H1 (cell line): ENCODE measurements around the gene LRP1. TPM values are rescaled to one million over a fixed set of nuclear protein-coding genes. Genes with fewer than 3 reads are reported as not detected.

Experiments used
- CTCF ChIA-PET: fragments of 300-600 bp; sonication (Branson Sonifier 250); formaldehyde crosslinking; loops from one replicate; lab custom pipeline; 2021; ENCODE audit not compliant: partially characterized antibody; lab: Charles Lee
- POLR2A ChIA-PET: fragments of 300-600 bp; sonication (Branson Sonifier 250); formaldehyde crosslinking; loops from one replicate; lab custom pipeline; 2021; ENCODE audit warnings: inconsistent platforms; ENCODE audit not compliant: partially characterized antibody; lab: Charles Lee
- DNase-seq, 2 experiments: peaks; one replicate each; pipeline versions ENCODE4 v3.0.0 to v3.0.0-alpha.2; 2010 to 2022; ENCODE audit warnings: low spot score in 2 of 2, low read depth in 1 of 2, mixed read lengths in 1 of 2
- FAIRE-seq: peaks from 2 replicates; lab custom pipeline; 2011; peaks lifted over from hg19 to GRCh38; lab: Jason Lieb, UNC
- H2AFZ ChIP-seq: 2 replicates; pipeline ENCODE4 v1.8.1; 2012; ENCODE audit warnings: low read length, inconsistent platforms
- H2AK5ac ChIP-seq: 2 replicates; pipeline ENCODE4 v1.6.1; 2013; ENCODE audit warnings: low read depth, low read length
- H2BK120ac ChIP-seq: replicated peaks from 2 replicates; pipeline ENCODE3; 2013; ENCODE audit warnings: low read depth, low read length, inconsistent platforms
- H2BK12ac ChIP-seq: 2 replicates; pipeline ENCODE4 v1.6.1; 2013; ENCODE audit warnings: low read depth, low read length
- H2BK15ac ChIP-seq: 2 replicates; pipeline ENCODE4 v1.6.1; 2013; ENCODE audit warnings: low read length
- H2BK20ac ChIP-seq: 2 replicates; pipeline ENCODE4 v1.6.1; 2013; ENCODE audit warnings: low read length
- H2BK5ac ChIP-seq: 2 replicates; pipeline ENCODE4 v1.6.1; 2013; ENCODE audit warnings: low read depth, low read length
- H3K14ac ChIP-seq: 2 replicates; pipeline ENCODE4 v1.6.1; 2013; ENCODE audit warnings: inconsistent platforms; ENCODE audit not compliant: insufficient read length
- H3K18ac ChIP-seq: 2 replicates; pipeline ENCODE4 v1.6.1; 2013; ENCODE audit warnings: low read length; ENCODE audit errors: extremely low read depth
- H3K23ac ChIP-seq: 2 replicates; pipeline ENCODE4 v1.6.1; 2013; ENCODE audit warnings: inconsistent platforms; ENCODE audit not compliant: insufficient read length
- H3K23me2 ChIP-seq: 2 replicates; pipeline ENCODE4 v1.6.1; 2013; ENCODE audit warnings: low read depth, low read length
- H3K27ac ChIP-seq: 2 replicates; pipeline ENCODE4 v1.6.1; 2011; ENCODE audit warnings: low read depth, low read length, inconsistent platforms
- H3K27me3 ChIP-seq, 4 experiments: replicated peaks in 1 of 4; 1 replicate in 1 of 4; 2 replicates in 3 of 4; pipeline versions ENCODE4 v1.6.1 to v1.8.1; 2011 to 2013; ENCODE audit warnings: low read length in 3 of 4, mild to moderate bottlenecking in 3 of 4, inconsistent platforms in 2 of 4, mixed read lengths in 2 of 4, moderate library complexity in 1 of 4; ENCODE audit not compliant: control insufficient read depth in 3 of 4, insufficient read depth in 3 of 4; ENCODE audit errors: extremely low read depth in 1 of 4
- H3K36me3 ChIP-seq, 4 experiments: 2 replicates each; pipeline versions ENCODE4 v1.6.1 to v1.8.1; 2011 to 2013; ENCODE audit warnings: mild to moderate bottlenecking in 4 of 4, low read length in 3 of 4, moderate library complexity in 2 of 4, control low read depth in 1 of 4, inconsistent platforms in 1 of 4; ENCODE audit not compliant: insufficient read depth in 4 of 4, control insufficient read depth in 2 of 4
- H3K4ac ChIP-seq: replicated peaks from 2 replicates; pipeline ENCODE3; 2013; ENCODE audit warnings: low read length, low read depth, mixed read lengths, inconsistent platforms; ENCODE audit not compliant: insufficient read length
- H3K4me1 ChIP-seq, 4 experiments: replicated peaks in 1 of 4; 1 replicate in 1 of 4; 2 replicates in 3 of 4; pipeline versions ENCODE4 v1.6.1 to v1.8.1; 2011 to 2013; ENCODE audit warnings: low read length in 3 of 4, inconsistent platforms in 2 of 4, mixed read lengths in 1 of 4; ENCODE audit not compliant: insufficient read depth in 4 of 4, control insufficient read depth in 3 of 4
- H3K4me2 ChIP-seq, 2 experiments: 2 replicates each; pipeline versions ENCODE4 v1.6.1 to v1.8.1; 2011 to 2013; ENCODE audit warnings: low read depth in 2 of 2, low read length in 2 of 2, control low read depth in 1 of 2, inconsistent platforms in 1 of 2, mild to moderate bottlenecking in 1 of 2; ENCODE audit not compliant: insufficient read depth in 1 of 2
- H3K4me3 ChIP-seq, 4 experiments: fragments of 200-600, 300-600 bp in 1 of 4; sonication (generic), shearing (Covaris generic), sonication (Bioruptor Twin) in 1 of 4; 2 replicates each; pipeline versions ENCODE4 v1.5.1 to v1.8.1; 2011 to 2016; ENCODE audit warnings: low read length in 4 of 4, low read depth in 3 of 4, control low read depth in 2 of 4, inconsistent platforms in 2 of 4, mild to moderate bottlenecking in 2 of 4, mixed read lengths in 1 of 4, moderate library complexity in 1 of 4; ENCODE audit not compliant: insufficient read depth in 2 of 4; ENCODE audit errors: extremely low read depth in 1 of 4
- H3K56ac ChIP-seq: replicated peaks from 2 replicates; pipeline ENCODE3; 2013; ENCODE audit warnings: low read depth, mild to moderate bottlenecking, mixed read lengths, low read length, inconsistent platforms; ENCODE audit not compliant: insufficient read length
- H3K79me1 ChIP-seq: 2 replicates; pipeline ENCODE4 v1.6.1; 2013; ENCODE audit warnings: low read depth, low read length, control low read depth
- H3K79me2 ChIP-seq, 2 experiments: 2 replicates each; pipeline versions ENCODE4 v1.6.1 to v1.8.1; 2012 to 2013; ENCODE audit warnings: low read length in 2 of 2, mild to moderate bottlenecking in 2 of 2, inconsistent platforms in 1 of 2; ENCODE audit not compliant: insufficient read depth in 2 of 2, control insufficient read depth in 1 of 2
- H3K9ac ChIP-seq, 4 experiments: replicated peaks in 1 of 4; 1 replicate in 1 of 4; 2 replicates in 3 of 4; pipeline versions ENCODE4 v1.6.1 to v1.8.1; 2011 to 2013; ENCODE audit warnings: low read depth in 3 of 4, low read length in 3 of 4, control low read depth in 2 of 4, mild to moderate bottlenecking in 2 of 4, moderate library complexity in 2 of 4, inconsistent platforms in 1 of 4; ENCODE audit errors: extremely low read depth in 1 of 4
- H3K9me3 ChIP-seq, 2 experiments: 2 replicates each; pipeline versions ENCODE4 v1.6.1 to v1.8.1; 2012 to 2013; ENCODE audit warnings: mild to moderate bottlenecking in 2 of 2, moderate library complexity in 2 of 2, control low read depth in 1 of 2, inconsistent platforms in 1 of 2, low read depth in 1 of 2, low read length in 1 of 2, mixed read lengths in 1 of 2; ENCODE audit not compliant: insufficient read depth in 2 of 2
- H4K20me1 ChIP-seq, 2 experiments: replicated peaks in 1 of 2; 2 replicates each; pipeline versions ENCODE3 to v1.8.1; 2011 to 2013; ENCODE audit warnings: inconsistent platforms in 2 of 2, low read length in 2 of 2, mild to moderate bottlenecking in 1 of 2; ENCODE audit not compliant: insufficient read depth in 2 of 2, control insufficient read depth in 1 of 2
- H4K5ac ChIP-seq: 2 replicates; pipeline ENCODE4 v1.6.1; 2013; ENCODE audit warnings: low read length, low read depth, mixed read lengths, inconsistent platforms; ENCODE audit not compliant: insufficient read length
- H4K8ac ChIP-seq: 2 replicates; pipeline ENCODE4 v1.8.0; 2013; ENCODE audit warnings: mild to moderate bottlenecking, moderate library complexity, low read length, inconsistent platforms; ENCODE audit not compliant: insufficient read depth; ENCODE audit errors: extremely low read depth
- H4K91ac ChIP-seq: replicated peaks from 2 replicates; pipeline ENCODE3; 2013; ENCODE audit warnings: low read length, mixed read lengths, inconsistent platforms; ENCODE audit not compliant: insufficient read length
- BACH1 ChIP-seq: IDR thresholded peaks from 2 replicates; pipeline ENCODE4 v1.6.1; 2012; ENCODE audit warnings: low read length, improper control_type of control experiment
- RFX5 ChIP-seq: IDR thresholded peaks from 2 replicates; pipeline ENCODE4 v1.6.1; 2011; ENCODE audit warnings: low read depth, low read length, improper control_type of control experiment, borderline replicate concordance
- SUZ12 ChIP-seq: fragments of 200-600 bp; sonication (generic); IDR thresholded peaks from 2 replicates; pipeline ENCODE4 v1.6.1; 2012; ENCODE audit warnings: mild to moderate bottlenecking, inconsistent platforms, low read length, moderate library complexity, mixed read lengths
- WGBS, 2 experiments: shearing (Covaris generic) in 1 of 2; methylation state at CpG; one replicate each; pipeline versions ENCODE4 v1.1.6 to v1.1.7; 2013 to 2015; ENCODE audit warnings: low lambda C conversion rate in 2 of 2, mixed read lengths in 2 of 2, inconsistent platforms in 1 of 2, low coverage in 1 of 2, missing lambda C conversion rate in 1 of 2; ENCODE audit not compliant: insufficient replicate concordance in 2 of 2, insufficient coverage in 1 of 2, insufficient read length in 1 of 2; ENCODE audit errors: extremely low coverage in 1 of 2, missing lambda C conversion rate in 1 of 2; 5-methylcytosine and 5-hydroxymethylcytosine counted together
- polyA plus RNA-seq, 7 experiments: library from polyadenylated mRNA; depleted of rRNA in 3 of 7; stranded (reverse) in 5 of 7; unstranded in 2 of 7; fragments of >200 nt in 5 of 7; fragments of 200-250 nt in 2 of 7; gene quantifications; 1 replicate in 5 of 7; 2 replicates in 1 of 7; 4 replicates in 1 of 7; pipeline versions ENCODE4 v1.2.1 to v1.2.3, GENCODE V29; 2011 to 2013; ENCODE audit warnings: missing spikeins in 2 of 7, mixed read lengths in 2 of 7
- total RNA-seq: library from RNA; stranded (reverse); fragmentation: NEBNext Ultra II Directional; extraction: Animal tissue kit (Norgen Biotek cat#: 25700); gene quantifications from 2 replicates; pipeline ENCODE4 v1.2.1, GENCODE V29; 2021

Gene LRP1
- total and polyA plus RNA-seq, 2 of the 8 experiments (the other 6 are each of a cell fraction or from before 2014, with no cell fraction given) = 35.3 to 92.5 TPM

GRCh38 chr12:57173683-57174082 is 45.4 kb downstream of the LRP1 start:
- no peak overlapping the region for H2BK12ac ChIP-seq
- peaks cover 27 to 53% (median 49%) of the 10 kb centered on the region in 4 experiments for H3K36me3 ChIP-seq
- no peaks in the 10 kb centered on the region for H3K23me2 ChIP-seq
- H3K23ac ChIP-seq = no peak overlapping the region
- H3K79me1 ChIP-seq = no peaks in the 10 kb centered on the region
- CTCF ChIA-PET = interaction anchor here (0.6 to 21.9 kb wide), 27 partner anchors 10 to 241 kb away, joined by 3 to 389 read pairs (median 4); partner anchors contain the start of genes LRP1, LRP1-AS and STAT6
- H3K9ac ChIP-seq = no peak overlapping the region
- no peak overlapping the region for H3K4ac ChIP-seq
- WGBS, 2 experiments = 94% methylated on average over 12 of the region's 14 CpGs; no CpG with 5 or more reads in 1 of the 2 experiments
- no peaks in the 10 kb centered on the region for H3K4me1 ChIP-seq
- DNase-seq = no peak
- H3K4me2 ChIP-seq = no peak overlapping the region
- H3K18ac ChIP-seq = no peak overlapping the region
- H3K79me2 ChIP-seq = no peaks in the 10 kb centered on the region
- no peak overlapping the region for H2BK5ac ChIP-seq
- POLR2A ChIA-PET = interaction anchor here (0.9 to 9.9 kb wide), 10 partner anchors 15 to 62 kb away, joined by 3 to 91 read pairs (median 6); partner anchors contain the start of genes LRP1 and SHMT2
- TF ChIP-seq RFX5 = no peak
- no peak for TF ChIP-seq BACH1
- TF ChIP-seq SUZ12 = no peak
- H2AFZ ChIP-seq = no peak overlapping the region
- H3K9me3 ChIP-seq = no peaks in the 10 kb centered on the region
- H3K4me3 ChIP-seq = no peak overlapping the region
- H2AK5ac ChIP-seq = no peak overlapping the region
- no peak overlapping the region for H2BK20ac ChIP-seq
- H3K27me3 ChIP-seq = no peaks in the 10 kb centered on the region
- no peak overlapping the region for H4K5ac ChIP-seq
- no peak overlapping the region for H3K14ac ChIP-seq
- FAIRE-seq = no peak
- H4K8ac ChIP-seq = peak overlapping the region; percentile 71; the same call in 1 of the 2 replicates
- no peak overlapping the region for H2BK15ac ChIP-seq
- no peak overlapping the region for H3K56ac ChIP-seq
- no peak overlapping the region for H2BK120ac ChIP-seq
- H4K91ac ChIP-seq = no peak overlapping the region
- H3K27ac ChIP-seq = no peak overlapping the region
- H4K20me1 ChIP-seq = peaks cover 4 to 16% of the 10 kb centered on the region in 2 experiments
